Left lung (tissue), 10 donors: ENCODE measurements around the gene MOG. TPM values are rescaled to one million over a fixed set of nuclear protein-coding genes. Genes with fewer than 3 reads are reported as not detected.
"Not testable (repeated sequence)": the region's sequence is repeated elsewhere in the genome, so short reads cannot be mapped to it uniquely, and the experiment has no call there.

ENCODE experiments used
- ATAC-seq: fragments of 200-7000 bp; cut with Tn5 transposase; one replicate; pipeline ENCODE4 v1.9.1; 2020; ENCODE audit warnings: moderate library complexity
- DNase-seq, 4 donors: peaks; one replicate each; pipeline ENCODE4 v3.0.0-alpha.2; 2013 to 2020
- H3K27ac ChIP-seq, 2 donors: fragments of 200-600 bp; sonication (generic) in 1 of 2; one replicate each; pipeline versions ENCODE4 v1.5.0 to v1.8.0; 2020 to 2021
- H3K27me3 ChIP-seq, 2 donors: fragments of 200-600 bp; sonication (generic) in 1 of 2; one replicate each; pipeline versions ENCODE4 v1.5.0 to v1.8.0; 2020 to 2021
- H3K36me3 ChIP-seq, 2 donors: fragments of 200-600 bp; sonication (generic) in 1 of 2; one replicate each; pipeline versions ENCODE4 v1.5.0 to v1.8.0; 2020 to 2021
- H3K4me1 ChIP-seq, 2 donors: fragments of 200-600 bp; one replicate each; pipeline ENCODE4 v1.8.0; 2021
- H3K4me3 ChIP-seq, 2 donors: fragments of 200-600 bp; sonication (generic) in 1 of 2; one replicate each; pipeline versions ENCODE4 v1.5.0 to v1.8.0; 2020 to 2021; ENCODE audit warnings: mild to moderate bottlenecking in 1 of 2
- H3K9me3 ChIP-seq, 2 donors: fragments of 200-600 bp; sonication (generic) in 1 of 2; one replicate each; pipeline versions ENCODE4 v1.5.0 to v1.8.0; 2020 to 2021
- CTCF ChIP-seq, 2 donors: fragments of 200-600 bp; sonication (generic) in 1 of 2; IDR thresholded peaks; one replicate each; pipeline versions ENCODE4 v1.5.0 to v1.8.0; 2021; ENCODE audit warnings: antibody characterized with exemption in 2 of 2
- intact Hi-C, 2 donors: fragments of 100-400 bp; cut with DNase I; formaldehyde crosslinking; loops; one replicate each; pipeline versions ENCODE4 v1.11.2 to v1.14.2; 2022
- polyA plus RNA-seq, 6 donors: library from polyadenylated mRNA; unstranded; fragments of 120-200 nt; gene quantifications; one replicate each; pipeline ENCODE4 v1.2.1, GENCODE V29; 2013; ENCODE audit not compliant: insufficient read length in 6 of 6
- total RNA-seq, 2 donors: library from RNA; stranded (reverse); fragmentation: NEBNext Ultra II Directional; extraction: Animal tissue kit (Norgen Biotek cat#: 25700); gene quantifications; one replicate each; pipeline ENCODE4 v1.2.1, GENCODE V29; 2021
- donor health status: DM: no; HTN: yes; CAD: no.
- donor health status: DM: no; HTN: no; CAD: no.

The MOG gene
- total and polyA plus RNA-seq, 8 donors, result 0.10 TPM; not detected in 7

- peaks cover 0 to 5% of the 10 kb centered on the region in 2 donors for H3K4me1 ChIP-seq
- ATAC-seq (no peak), DNase-seq (no peak)
- intact Hi-C loops, result no loop called here
- H3K36me3 ChIP-seq, result no peaks in the 10 kb centered on the region
- H3K9me3 ChIP-seq, result no peaks in the 10 kb centered on the region
- H3K27me3 ChIP-seq, result peaks cover 0 to 60% of the 10 kb centered on the region in 2 donors
- no peak overlapping the region for H3K27ac ChIP-seq
- H3K4me3 ChIP-seq, result no peak overlapping the region
- TF ChIP-seq CTCF (IDR thresholded peaks at IDR 0.05), result no peak
These were observed 1.2 kb upstream of the MOG start for GRCh38 chr6:29655658-29656057.

- TF ChIP-seq CTCF (IDR thresholded peaks at IDR 0.05), result no peak
- no peak overlapping the region for H3K27ac ChIP-seq
- no peaks in the 10 kb centered on the region for H3K36me3 ChIP-seq
- no peak for ATAC-seq
- H3K4me3 ChIP-seq, result no peak overlapping the region
- intact Hi-C loops, result no loop called here
- no peak for DNase-seq
- no peaks in the 10 kb centered on the region for H3K9me3 ChIP-seq
- H3K4me1 ChIP-seq, result peaks cover 0 to 5% of the 10 kb centered on the region in 2 donors
- H3K27me3 ChIP-seq, result peaks cover 0 to 65% of the 10 kb centered on the region in 2 donors
These were observed 735 bp upstream of the MOG start for GRCh38 chr6:29656157-29656556.

DNA sequence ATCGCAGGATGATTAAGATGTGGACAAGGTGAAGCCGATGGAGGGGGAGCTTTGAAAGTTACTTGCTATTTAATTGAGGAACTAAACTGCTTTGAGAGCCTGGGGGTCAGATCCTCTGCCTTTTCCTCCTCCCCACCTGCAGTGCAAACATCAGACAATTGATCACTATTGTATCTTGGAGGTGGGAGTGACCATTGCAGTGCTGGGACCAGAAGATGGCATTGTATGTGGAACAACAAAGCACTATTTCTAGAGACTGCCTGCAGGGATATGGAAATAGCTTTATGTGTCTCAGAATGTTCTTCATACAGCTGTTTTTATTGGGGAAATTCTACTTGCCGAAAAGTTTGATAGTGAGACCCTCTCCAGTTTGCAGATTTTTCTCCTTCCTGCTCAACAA is 4.2 kb downstream of the MOG start:
- Histone ChIP-seq H3K27me3 (peaks cover 6 to 78% of the 10 kb centered on the region in 2 donors), H3K27ac (no peak overlapping the region), H3K4me1 (no peaks in the 10 kb centered on the region), H3K36me3 (no peaks in the 10 kb centered on the region), H3K9me3 (no peaks in the 10 kb centered on the region), H3K4me3 (no peak overlapping the region)
- ATAC-seq (no peak), DNase-seq (no peak)
- no peak for TF ChIP-seq CTCF (IDR thresholded peaks at IDR 0.05)
- intact Hi-C loops, result no loop called here

- H3K27ac ChIP-seq, ATAC-seq, H3K4me3 ChIP-seq, H3K4me1 ChIP-seq, DNase-seq, H3K36me3 ChIP-seq, intact Hi-C loops, H3K9me3 ChIP-seq: not testable (repeated sequence)
- peaks cover 6 to 74% of the 10 kb centered on the region in 2 donors for H3K27me3 ChIP-seq
These were observed 4.7 kb downstream of the MOG start for GRCh38 chr6:29661502-29662141.

- ATAC-seq (no peak), DNase-seq (no peak)
- intact Hi-C loops, result no loop called here
- peaks cover 6 to 71% of the 10 kb centered on the region in 2 donors for H3K27me3 ChIP-seq
- H3K27ac ChIP-seq, result no peak overlapping the region
- H3K36me3 ChIP-seq, result no peaks in the 10 kb centered on the region
- H3K9me3 ChIP-seq, result no peaks in the 10 kb centered on the region
- no peaks in the 10 kb centered on the region for H3K4me1 ChIP-seq
- TF ChIP-seq CTCF (IDR thresholded peaks at IDR 0.05), result no peak
- no peak overlapping the region for H3K4me3 ChIP-seq
These were observed 6.6 kb downstream of the MOG start for GRCh38 chr6:29663300-29664042.
